Liver (tissue), 9 donors: Measurements from ENCODE around the gene PPFIA1. TPM values are rescaled to one million over a fixed set of nuclear protein-coding genes. Genes with fewer than 3 reads are reported as not detected.

ENCODE experiments used
- DNase-seq: peaks from one replicate; pipeline ENCODE4 v3.0.0-alpha.2; 2017; ENCODE audit warnings: low spot score
- H3K27ac ChIP-seq, 2 donors: one replicate each; pipeline ENCODE4 v1.7.0; 2013; ENCODE audit warnings: inconsistent platforms in 2 of 2, low read length in 2 of 2, control low read depth in 1 of 2, low read depth in 1 of 2, mild to moderate bottlenecking in 1 of 2
- H3K27me3 ChIP-seq, 4 donors: one replicate each; pipeline versions ENCODE4 v1.6.1 to v1.7.0; 2013; ENCODE audit warnings: low read length in 3 of 4, inconsistent platforms in 1 of 4, mild to moderate bottlenecking in 1 of 4, moderate library complexity in 1 of 4; ENCODE audit not compliant: control insufficient read depth in 4 of 4, insufficient read depth in 4 of 4
- H3K36me3 ChIP-seq, 4 donors: one replicate each; pipeline versions ENCODE4 v1.6.1 to v1.7.0; 2013; ENCODE audit warnings: low read length in 3 of 4, mild to moderate bottlenecking in 3 of 4, low read depth in 1 of 4, moderate library complexity in 1 of 4; ENCODE audit not compliant: control insufficient read depth in 4 of 4, insufficient read depth in 3 of 4
- H3K4me1 ChIP-seq, 4 donors: one replicate each; pipeline versions ENCODE4 v1.6.1 to v1.7.0; 2013; ENCODE audit warnings: low read length in 3 of 4, mild to moderate bottlenecking in 3 of 4, moderate library complexity in 1 of 4; ENCODE audit not compliant: control insufficient read depth in 4 of 4, insufficient read depth in 4 of 4
- H3K4me3 ChIP-seq, 3 donors: one replicate each; pipeline versions ENCODE4 v1.6.1 to v1.7.0; 2013; ENCODE audit warnings: low read length in 3 of 3, control low read depth in 1 of 3, low read depth in 1 of 3, mild to moderate bottlenecking in 1 of 3
- H3K9ac ChIP-seq, 2 donors: one replicate each; pipeline ENCODE4 v1.7.0; 2013; ENCODE audit warnings: low read length in 2 of 2, mild to moderate bottlenecking in 2 of 2, moderate library complexity in 2 of 2, control low read depth in 1 of 2, low read depth in 1 of 2
- H3K9me3 ChIP-seq, 4 donors: one replicate each; pipeline versions ENCODE4 v1.6.1 to v1.7.0; 2013; ENCODE audit warnings: low read length in 3 of 4; ENCODE audit not compliant: control insufficient read depth in 4 of 4
- CTCF ChIP-seq: fragments of 150-350 bp; IDR thresholded peaks from 2 replicates; pipeline ENCODE4 v1.5.1; 2017; ENCODE audit warnings: improper control_type of control experiment, low read depth, low read length; ENCODE audit not compliant: missing input control
- EGR1 ChIP-seq, 2 donors: IDR thresholded peaks; 2 replicates each; pipeline ENCODE4 v1.6.1; 2016 to 2018; ENCODE audit warnings: antibody characterized with exemption in 2 of 2, low read depth in 2 of 2
- FOXA1 ChIP-seq: IDR thresholded peaks from 2 replicates; pipeline ENCODE4 v1.6.1; 2016; ENCODE audit warnings: antibody characterized with exemption
- FOXA2 ChIP-seq: IDR thresholded peaks from 2 replicates; pipeline ENCODE4 v1.6.1; 2016; ENCODE audit warnings: antibody characterized with exemption
- GABPA ChIP-seq, 2 donors: IDR thresholded peaks in 1 of 2; conservative IDR thresholded peaks in 1 of 2; 2 replicates each; pipeline ENCODE4 v1.6.1; 2016; ENCODE audit warnings: antibody characterized with exemption in 2 of 2, mild to moderate bottlenecking in 1 of 2, moderate library complexity in 1 of 2
- HNF4A ChIP-seq, 2 donors: conservative IDR thresholded peaks; 2 replicates each; pipeline ENCODE4 v1.6.1; 2016; ENCODE audit warnings: antibody characterized with exemption in 2 of 2, mild to moderate bottlenecking in 2 of 2
- HNF4G ChIP-seq: IDR thresholded peaks from 2 replicates; pipeline ENCODE4 v1.6.1; 2016; ENCODE audit warnings: antibody characterized with exemption
- JUND ChIP-seq, 2 donors: IDR thresholded peaks; 2 replicates each; pipeline ENCODE4 v1.6.1; 2016; ENCODE audit warnings: antibody characterized with exemption in 2 of 2
- MAX ChIP-seq: IDR thresholded peaks from 2 replicates; pipeline ENCODE4 v1.6.1; 2016; ENCODE audit warnings: antibody characterized with exemption
- NR2F2 ChIP-seq: IDR thresholded peaks from 2 replicates; pipeline ENCODE4 v1.6.1; 2016; ENCODE audit warnings: antibody characterized with exemption
- RAD21 ChIP-seq, 2 donors: IDR thresholded peaks; 2 replicates each; pipeline ENCODE4 v1.6.1; 2016; ENCODE audit warnings: antibody characterized with exemption in 2 of 2, mild to moderate bottlenecking in 2 of 2
- RXRA ChIP-seq, 2 donors: IDR thresholded peaks; 2 replicates each; pipeline ENCODE4 v1.6.1; 2017 to 2018; ENCODE audit warnings: antibody characterized with exemption in 2 of 2, mild to moderate bottlenecking in 1 of 2
- SP1 ChIP-seq: IDR thresholded peaks from 2 replicates; pipeline ENCODE4 v1.6.1; 2018; ENCODE audit warnings: antibody characterized with exemption, mild to moderate bottlenecking
- TAF1 ChIP-seq: conservative IDR thresholded peaks from 2 replicates; pipeline ENCODE4 v1.6.1; 2016; ENCODE audit warnings: antibody characterized with exemption, mild to moderate bottlenecking
- YY1 ChIP-seq: IDR thresholded peaks from 2 replicates; pipeline ENCODE4 v1.6.1; 2016; ENCODE audit warnings: antibody characterized with exemption, mild to moderate bottlenecking
- ZBTB33 ChIP-seq: IDR thresholded peaks from 2 replicates; pipeline ENCODE4 v1.6.1; 2016; ENCODE audit warnings: antibody characterized with exemption
- WGBS: extraction: QIAGEN DNeasy Blood & Tissue Kit; methylation state at CpG from one replicate; pipeline ENCODE4 v1.1.7; 2013; 5-methylcytosine and 5-hydroxymethylcytosine counted together
- polyA plus RNA-seq, 2 donors: library from polyadenylated mRNA; stranded (reverse) in 1 of 2; unstranded in 1 of 2; fragments of 200-250 nt in 1 of 2; fragments of >200 nt in 1 of 2; fragmentation: Nextera tagmentation in 1 of 2; extraction: Ambion mirVana in 1 of 2; gene quantifications; one replicate each; pipeline versions ENCODE4 v1.2.1 to v1.2.3, GENCODE V29; 2013 to 2015
- total RNA-seq, 2 donors: library from RNA; depleted of rRNA; stranded (reverse); fragments of >200 nt; gene quantifications; one replicate each; pipeline ENCODE4 v1.2.3, GENCODE V29; 2014
- TF ChIP-seq, protein P1 (sequence below): IDR thresholded peaks from 2 replicates; pipeline ENCODE4 v1.6.1; 2016; ENCODE audit warnings: antibody characterized with exemption, mild to moderate bottlenecking
- TF ChIP-seq, protein P2 (sequence below): IDR thresholded peaks from 2 replicates; pipeline ENCODE4 v1.6.1; 2016; ENCODE audit warnings: antibody characterized with exemption
- donor health status: healthy.
- donor health status: healthy.
- donor health status: healthy.
- donor health status: healthy.
- donor health status: healthy.

The PPFIA1 gene
- total and polyA plus RNA-seq, 4 donors: 9.9 to 39.6 (median 14.5) TPM

- TF ChIP-seq MAX (no peak), RXRA (IDR thresholded peaks at IDR 0.05) (no peak), TAF1 (no peak), ZBTB33 (no peak), GABPA (IDR thresholded peaks at IDR 0.05 in 1 of 2, conservative IDR thresholded peaks at IDR 0.05 in 1 of 2) (no peak), RAD21 (IDR thresholded peaks at IDR 0.05) (no peak)
Observed at GRCh38 chr11:70432065-70432464, 161.6 kb downstream of the PPFIA1 start (continued).

- Histone ChIP-seq H3K4me3 (no peak overlapping the region), H3K4me1 (peaks cover 0 to 4% (median 0%) of the 10 kb centered on the region in 4 donors), H3K27ac (no peak overlapping the region), H3K36me3 (peaks cover 13 to 76% (median 30%) of the 10 kb centered on the region in 4 donors), H3K9me3 (no peaks in the 10 kb centered on the region), H3K9ac (no peak overlapping the region), H3K27me3 (no peaks in the 10 kb centered on the region)
- TF ChIP-seq, protein P1, sequence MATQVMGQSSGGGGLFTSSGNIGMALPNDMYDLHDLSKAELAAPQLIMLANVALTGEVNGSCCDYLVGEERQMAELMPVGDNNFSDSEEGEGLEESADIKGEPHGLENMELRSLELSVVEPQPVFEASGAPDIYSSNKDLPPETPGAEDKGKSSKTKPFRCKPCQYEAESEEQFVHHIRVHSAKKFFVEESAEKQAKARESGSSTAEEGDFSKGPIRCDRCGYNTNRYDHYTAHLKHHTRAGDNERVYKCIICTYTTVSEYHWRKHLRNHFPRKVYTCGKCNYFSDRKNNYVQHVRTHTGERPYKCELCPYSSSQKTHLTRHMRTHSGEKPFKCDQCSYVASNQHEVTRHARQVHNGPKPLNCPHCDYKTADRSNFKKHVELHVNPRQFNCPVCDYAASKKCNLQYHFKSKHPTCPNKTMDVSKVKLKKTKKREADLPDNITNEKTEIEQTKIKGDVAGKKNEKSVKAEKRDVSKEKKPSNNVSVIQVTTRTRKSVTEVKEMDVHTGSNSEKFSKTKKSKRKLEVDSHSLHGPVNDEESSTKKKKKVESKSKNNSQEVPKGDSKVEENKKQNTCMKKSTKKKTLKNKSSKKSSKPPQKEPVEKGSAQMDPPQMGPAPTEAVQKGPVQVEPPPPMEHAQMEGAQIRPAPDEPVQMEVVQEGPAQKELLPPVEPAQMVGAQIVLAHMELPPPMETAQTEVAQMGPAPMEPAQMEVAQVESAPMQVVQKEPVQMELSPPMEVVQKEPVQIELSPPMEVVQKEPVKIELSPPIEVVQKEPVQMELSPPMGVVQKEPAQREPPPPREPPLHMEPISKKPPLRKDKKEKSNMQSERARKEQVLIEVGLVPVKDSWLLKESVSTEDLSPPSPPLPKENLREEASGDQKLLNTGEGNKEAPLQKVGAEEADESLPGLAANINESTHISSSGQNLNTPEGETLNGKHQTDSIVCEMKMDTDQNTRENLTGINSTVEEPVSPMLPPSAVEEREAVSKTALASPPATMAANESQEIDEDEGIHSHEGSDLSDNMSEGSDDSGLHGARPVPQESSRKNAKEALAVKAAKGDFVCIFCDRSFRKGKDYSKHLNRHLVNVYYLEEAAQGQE: no peak
- no peak for TF ChIP-seq TAF1
- no peak for TF ChIP-seq SP1
- no peak for TF ChIP-seq MAX
- no peak for TF ChIP-seq NR2F2
- no peak for TF ChIP-seq EGR1 (IDR thresholded peaks at IDR 0.05; ENCODE audit: low read depth in 2 of 2)
- no peak for TF ChIP-seq FOXA2
- TF ChIP-seq GABPA (IDR thresholded peaks at IDR 0.05 in 1 of 2, conservative IDR thresholded peaks at IDR 0.05 in 1 of 2): no peak
- no peak for TF ChIP-seq YY1
- no peak for TF ChIP-seq JUND (IDR thresholded peaks at IDR 0.05)
- TF ChIP-seq, protein P2, sequence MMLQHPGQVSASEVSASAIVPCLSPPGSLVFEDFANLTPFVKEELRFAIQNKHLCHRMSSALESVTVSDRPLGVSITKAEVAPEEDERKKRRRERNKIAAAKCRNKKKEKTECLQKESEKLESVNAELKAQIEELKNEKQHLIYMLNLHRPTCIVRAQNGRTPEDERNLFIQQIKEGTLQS: no peak
- TF ChIP-seq HNF4A (conservative IDR thresholded peaks at IDR 0.05): no peak
- no peak for TF ChIP-seq CTCF
- no peak for TF ChIP-seq ZBTB33
- TF ChIP-seq RAD21 (IDR thresholded peaks at IDR 0.05): no peak
- no peak for TF ChIP-seq RXRA (IDR thresholded peaks at IDR 0.05)
- no peak for TF ChIP-seq HNF4G
- no peak for TF ChIP-seq FOXA1
- WGBS: 82% methylated on average over 15 of the region's 15 CpGs
- no peak for DNase-seq
Observed at GRCh38 chr11:70432580-70432979, 162.1 kb downstream of the PPFIA1 start.
